HuH-7.5 (cell line): ENCODE data around the gene TNFSF13B.
"Not testable (repeated sequence)": the region's sequence is repeated elsewhere in the genome, so short reads cannot be mapped to it uniquely, and the experiment has no call there.

Experiments
- DNase-seq: peaks from one replicate; pipeline ENCODE4 v3.0.0; 2011; ENCODE audit warnings: low spot score

The TNFSF13B gene, protein sequence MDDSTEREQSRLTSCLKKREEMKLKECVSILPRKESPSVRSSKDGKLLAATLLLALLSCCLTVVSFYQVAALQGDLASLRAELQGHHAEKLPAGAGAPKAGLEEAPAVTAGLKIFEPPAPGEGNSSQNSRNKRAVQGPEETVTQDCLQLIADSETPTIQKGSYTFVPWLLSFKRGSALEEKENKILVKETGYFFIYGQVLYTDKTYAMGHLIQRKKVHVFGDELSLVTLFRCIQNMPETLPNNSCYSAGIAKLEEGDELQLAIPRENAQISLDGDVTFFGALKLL

DNA sequence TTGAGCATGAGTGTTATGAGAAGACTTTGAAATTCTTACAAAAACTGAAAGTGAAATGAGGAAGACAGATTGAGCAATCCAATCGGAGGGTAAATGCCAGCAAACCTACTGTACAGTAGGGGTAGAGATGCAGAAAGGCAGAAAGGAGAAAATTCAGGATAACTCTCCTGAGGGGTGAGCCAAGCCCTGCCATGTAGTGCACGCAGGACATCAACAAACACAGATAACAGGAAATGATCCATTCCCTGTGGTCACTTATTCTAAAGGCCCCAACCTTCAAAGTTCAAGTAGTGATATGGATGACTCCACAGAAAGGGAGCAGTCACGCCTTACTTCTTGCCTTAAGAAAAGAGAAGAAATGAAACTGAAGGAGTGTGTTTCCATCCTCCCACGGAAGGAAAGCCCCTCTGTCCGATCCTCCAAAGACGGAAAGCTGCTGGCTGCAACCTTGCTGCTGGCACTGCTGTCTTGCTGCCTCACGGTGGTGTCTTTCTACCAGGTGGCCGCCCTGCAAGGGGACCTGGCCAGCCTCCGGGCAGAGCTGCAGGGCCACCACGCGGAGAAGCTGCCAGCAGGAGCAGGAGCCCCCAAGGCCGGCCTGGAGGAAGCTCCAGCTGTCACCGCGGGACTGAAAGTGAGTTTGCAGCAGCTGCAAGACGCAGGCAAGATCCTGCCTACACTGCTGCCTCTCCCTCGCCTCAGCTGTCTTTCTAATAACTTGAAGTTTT, at the start of gene TNFSF13B:
Gene TNFSF13B (plus strand): TSS at position 118 of the 728 bp plus-strand sequence. CDS start 178 bp downstream, at position 296.
- no peak for DNase-seq

DNA sequence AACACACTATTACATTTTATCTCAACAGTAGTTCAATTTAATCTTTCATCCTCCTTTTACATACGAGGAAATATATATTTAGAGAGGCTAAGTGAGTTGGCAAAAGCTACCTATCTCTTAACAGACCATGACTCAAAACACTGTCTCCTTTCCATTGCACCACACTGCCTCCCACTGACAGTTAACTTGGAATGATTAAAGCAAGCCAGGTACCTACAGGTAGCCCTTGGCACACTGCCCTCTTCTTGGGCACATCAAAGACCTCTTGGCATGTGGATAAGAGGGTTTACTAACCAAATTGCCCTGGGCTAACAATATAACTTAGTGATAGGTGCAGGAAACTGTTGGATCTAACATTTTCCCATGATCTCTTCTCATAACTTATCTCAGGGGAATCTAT, 49.5 kb upstream of the TNFSF13B start:
- DNase-seq, result no peak

DNA sequence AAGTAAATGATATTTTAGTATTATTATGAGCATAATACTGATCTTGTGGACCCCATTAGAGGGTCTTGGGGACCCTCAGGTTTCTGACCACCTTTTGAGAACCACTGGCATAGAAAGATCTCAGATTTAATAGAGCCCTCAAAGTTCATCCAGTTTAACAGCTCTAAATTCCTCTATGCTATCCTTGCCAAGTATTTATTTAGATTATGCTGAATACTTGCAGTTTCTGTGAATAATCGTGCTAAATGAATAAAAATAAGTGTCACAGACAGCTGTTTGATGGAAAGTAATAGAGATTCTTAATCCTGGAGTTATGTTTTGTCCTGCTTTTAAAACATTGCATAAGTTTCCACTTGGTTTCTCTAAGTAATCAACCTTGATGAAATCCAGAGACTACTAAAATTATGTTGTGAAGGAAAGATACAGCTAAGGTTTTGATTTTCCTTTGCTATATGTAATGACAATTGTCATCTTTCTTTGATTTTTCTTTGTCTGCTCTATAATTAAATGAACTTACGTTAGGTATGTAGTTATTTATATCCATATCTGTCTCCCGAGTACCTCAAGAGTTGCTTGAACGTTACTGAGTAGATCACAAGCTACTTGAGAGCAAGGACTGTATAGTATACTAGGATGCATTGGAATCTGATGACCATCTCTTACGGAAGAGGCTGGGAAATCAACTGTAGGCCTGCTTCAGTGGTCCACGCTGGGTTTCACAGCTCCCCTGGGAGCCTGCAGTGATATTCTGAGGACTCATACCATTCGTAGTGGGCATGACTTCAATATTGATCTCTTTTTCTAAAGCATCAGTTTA, 45.6 kb upstream of the TNFSF13B start:
- DNase-seq, result no peak

DNA sequence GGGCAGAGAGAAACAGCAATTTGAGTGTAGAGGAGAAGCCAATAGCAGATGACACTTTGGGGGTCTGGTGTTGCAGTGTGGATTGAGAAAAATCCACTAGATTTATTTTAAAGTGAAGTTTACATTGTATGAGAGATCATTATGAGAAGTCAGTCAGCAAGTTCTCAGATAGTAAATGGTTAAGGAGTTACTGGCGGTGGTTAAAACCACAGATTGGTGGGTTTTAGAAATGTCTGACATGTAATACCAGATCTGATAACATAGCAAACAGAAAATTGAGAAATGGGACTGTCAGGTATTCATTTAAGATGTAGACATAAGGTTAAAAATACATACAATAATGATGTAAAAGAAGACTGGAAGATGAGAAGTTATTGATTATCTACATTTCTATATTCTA, 44.1 kb upstream of the TNFSF13B start:
- DNase-seq, result no peak

DNA sequence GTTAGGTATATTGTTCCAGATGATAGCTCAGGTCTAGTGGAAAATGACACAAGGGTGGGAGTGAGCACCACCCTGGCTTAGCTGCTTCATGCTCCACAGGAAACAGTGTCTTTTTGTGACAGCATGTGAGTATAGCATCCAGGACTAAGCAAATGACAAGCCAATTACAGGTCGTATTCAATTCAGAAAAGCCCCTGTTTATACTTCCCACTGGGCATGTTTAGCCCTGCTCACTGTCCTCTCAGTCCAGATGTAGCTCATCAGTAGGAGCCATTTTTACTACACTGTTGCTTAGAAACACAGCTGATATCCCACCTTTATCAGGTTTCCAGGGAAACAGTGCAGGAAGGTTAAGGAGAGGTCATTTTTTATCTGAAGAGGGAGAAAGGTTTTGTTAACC, 43.3 kb upstream of the TNFSF13B start:
- DNase-seq, result no peak

DNA sequence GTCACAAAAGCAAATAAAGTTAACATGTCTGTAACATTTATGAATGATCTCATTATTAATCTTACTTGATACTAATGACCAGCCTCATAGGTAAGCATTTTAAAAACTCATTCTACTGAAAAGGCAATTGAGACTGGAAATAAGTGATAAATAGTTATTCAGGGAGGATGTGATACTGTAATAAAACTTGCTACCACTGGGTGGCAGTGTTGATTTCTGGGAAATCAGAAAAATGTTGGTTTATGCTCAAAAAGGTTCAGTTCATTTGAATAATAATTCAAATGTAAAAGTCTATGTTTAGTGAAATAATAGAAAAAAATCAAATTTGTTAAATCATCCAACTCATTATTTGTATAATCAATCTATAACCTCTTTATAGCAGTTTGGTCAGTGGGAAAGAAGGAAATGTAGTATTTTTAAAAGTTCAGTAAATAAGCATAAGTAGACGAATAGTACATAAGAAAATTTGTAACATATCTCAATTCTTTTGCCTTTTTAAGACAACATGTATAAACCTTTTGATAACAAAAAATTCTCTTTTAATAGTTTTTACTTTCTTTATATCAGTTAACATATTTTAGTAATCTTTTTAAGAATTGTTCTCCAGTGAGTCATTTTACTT, 41.8 kb upstream of the TNFSF13B start:
- DNase-seq, result no peak

DNA sequence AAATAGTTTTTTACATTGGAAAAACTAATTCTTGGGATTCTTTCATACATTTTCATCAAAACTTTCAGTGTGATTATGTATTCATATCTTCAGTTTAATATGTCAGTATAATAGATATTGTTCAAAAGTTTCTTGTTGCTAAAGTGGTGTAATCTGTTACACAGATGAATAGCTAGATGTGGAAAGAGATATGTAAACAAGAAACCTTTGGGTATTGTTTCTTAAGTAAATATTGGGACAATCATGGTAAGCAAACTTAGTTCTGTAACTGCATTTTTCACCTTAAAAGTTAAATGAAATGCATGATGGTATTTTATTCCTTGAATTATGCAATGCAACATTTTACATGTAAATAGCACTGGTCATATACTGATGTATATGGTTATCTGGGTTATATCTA, 39.1 kb upstream of the TNFSF13B start:
- DNase-seq, result no peak

DNA sequence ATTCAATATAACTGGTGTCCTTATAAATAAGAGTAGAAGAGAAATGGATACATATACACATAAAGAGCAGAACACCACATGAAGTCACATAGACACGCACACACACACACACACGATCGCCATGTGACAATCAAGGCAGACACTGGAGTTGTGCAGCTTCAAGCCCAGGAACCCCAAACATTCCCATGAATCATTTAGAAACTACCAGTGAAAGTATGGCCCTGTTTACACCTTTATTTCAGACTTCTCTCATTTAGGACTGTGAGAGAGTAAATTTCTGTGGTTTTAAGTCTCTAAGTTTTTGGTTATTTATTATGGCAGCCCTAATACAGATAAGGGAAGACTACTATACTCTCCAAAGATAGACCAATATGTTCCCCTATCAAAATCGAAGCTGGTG, 20.4 kb upstream of the TNFSF13B start:
- no peak for DNase-seq

DNA sequence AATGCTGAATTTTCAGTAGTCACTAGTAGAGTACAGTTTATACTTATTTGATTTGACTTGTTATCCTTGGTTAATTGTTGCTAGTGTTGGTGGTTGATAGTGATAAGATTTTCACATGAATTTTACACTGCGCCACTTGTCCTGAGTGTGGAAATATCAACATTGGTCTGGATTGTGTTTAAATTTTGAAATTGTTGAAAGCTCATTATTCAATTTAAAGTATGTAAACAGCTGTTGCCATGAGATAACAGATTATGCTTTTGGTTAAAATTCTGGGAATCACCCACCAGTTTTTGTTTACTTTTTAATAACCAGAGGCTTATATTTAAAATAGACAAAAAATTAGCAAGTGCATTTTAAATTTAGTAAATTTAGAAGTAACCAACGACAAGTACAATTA, 12.3 kb upstream of the TNFSF13B start:
- DNase-seq, result no peak

DNA sequence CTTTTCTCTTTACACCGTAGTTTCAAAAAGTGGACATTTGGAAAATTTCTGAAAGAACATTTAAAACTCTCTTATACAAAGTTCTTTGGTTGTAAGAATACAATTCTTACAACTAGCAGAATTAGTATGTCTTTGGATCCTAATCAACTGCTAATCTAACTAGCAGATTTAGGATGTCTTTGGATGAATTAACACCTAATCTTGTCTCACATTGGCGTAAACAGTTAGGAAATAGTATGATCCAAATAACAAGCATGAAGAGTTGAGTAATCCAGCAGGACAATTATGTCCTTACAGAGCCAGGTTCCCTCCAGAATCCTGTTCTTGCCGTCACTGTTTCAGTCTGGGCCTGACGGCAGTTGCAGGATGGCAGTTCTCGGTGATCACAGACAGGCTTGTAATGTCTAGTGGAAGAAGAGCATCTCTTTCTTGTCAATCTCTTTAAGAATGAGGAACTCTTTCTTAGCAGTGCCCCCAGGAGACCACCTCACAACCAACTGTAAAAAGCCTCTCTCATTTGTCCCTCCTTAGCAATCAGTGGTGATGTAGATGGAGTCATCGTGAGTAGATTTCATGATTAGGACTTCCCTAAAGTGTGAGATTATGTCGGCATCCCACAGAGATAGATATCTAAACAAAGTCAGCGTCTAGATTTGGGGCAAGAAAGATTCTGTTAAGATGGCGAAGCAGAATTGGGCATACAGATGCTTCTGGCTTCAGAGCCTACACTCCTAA, 5.7 kb upstream of the TNFSF13B start:
- DNase-seq, result no peak

DNA sequence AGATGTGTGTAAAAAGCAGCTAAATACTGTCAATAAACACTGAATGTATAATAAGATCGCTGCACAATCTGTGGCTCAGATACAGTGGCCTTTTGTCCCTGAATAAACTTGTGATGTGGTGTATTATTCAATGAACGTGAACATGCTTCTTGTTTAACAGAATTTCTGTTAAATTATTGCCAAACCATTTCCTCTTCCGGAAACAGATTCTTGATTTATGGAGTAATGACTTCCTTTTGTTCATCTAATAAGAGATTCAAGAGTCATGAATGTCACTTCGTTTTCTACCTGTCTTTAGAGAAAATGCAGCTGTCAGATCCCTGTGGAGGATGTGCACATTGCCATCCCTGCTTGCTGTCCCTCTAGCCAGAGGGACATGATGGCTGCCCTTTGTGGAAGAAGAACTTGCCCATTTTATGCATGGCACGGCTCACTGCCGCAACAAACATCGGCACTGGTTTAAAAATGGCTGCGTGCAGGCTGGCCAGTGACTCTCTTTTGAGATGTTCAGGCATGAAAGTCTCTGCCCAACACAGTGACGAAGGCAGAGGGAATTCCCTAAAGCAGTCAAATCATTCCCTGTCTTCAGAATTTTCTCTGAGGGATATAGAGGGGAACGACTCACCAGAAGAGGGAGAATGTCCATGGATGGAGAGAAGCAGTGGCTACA, 3.1 kb upstream of the TNFSF13B start:
- no peak for DNase-seq

DNA sequence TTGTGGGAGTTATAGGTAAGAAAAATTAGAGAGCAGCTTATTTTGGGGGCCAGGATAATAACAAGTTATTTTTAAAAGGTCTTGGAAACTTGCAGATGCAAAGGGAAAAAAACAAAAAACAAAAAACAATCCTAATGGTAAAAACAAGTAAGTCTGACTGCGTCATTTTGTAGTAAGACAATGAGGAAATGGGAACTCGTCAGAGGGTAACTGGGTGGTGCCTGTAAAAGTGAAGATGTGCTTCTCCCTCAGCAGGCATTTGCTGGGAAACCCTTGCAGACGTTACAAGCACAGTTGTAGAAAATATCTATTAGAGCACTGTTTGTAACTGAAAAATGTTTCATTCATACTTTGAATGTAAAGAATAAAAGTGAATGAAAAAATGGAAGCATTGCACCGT, 2.2 kb upstream of the TNFSF13B start:
- no peak for DNase-seq

DNA sequence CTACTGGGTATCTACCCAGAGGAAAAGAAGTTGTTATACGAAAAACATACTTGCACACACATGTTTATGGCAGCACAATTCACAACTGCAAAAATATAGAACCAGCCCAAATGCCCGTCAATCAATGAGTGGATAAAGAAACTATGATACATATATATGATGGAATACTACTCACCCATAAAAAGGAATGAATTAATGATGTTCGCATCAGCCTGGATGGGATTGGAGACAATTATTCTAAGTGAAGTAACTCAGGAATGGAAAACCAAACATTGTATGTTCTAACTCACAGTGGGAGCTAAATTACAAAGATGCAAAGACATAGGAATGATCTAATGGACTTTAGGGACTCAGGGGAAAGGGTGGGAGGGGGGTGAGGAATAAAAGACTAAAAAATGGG, 1.7 kb upstream of the TNFSF13B start:
- not testable (repeated sequence) for DNase-seq

DNA sequence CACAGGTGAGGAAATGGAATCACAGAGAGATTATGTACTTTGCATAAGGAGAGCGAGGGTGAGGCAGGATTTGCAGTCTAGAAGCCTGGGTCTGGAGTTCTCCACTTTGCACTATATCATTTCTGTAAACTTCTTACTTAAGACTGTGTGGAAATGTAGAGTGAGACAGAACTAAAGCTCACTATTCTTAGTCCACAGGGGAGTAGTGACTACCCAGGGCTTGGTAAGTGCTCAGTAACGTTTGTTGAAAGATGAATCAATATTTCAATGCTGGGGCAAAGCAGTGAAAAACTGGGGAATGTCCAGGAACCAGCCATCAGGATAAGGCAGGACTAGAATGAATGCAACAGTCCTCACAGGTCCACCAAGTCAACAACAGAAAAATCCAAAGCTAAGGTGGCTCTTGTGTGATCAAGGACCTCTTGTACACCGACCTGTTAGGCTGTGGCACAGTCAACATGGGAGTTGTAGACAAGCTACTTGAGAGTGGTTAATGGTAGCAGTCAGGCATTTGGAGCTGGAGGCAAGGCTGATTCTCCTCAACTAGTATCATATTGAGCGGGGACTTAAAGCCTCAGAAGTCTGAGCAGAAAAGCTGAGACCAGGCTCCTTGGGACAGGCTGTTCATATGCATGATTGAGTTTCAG, 929 bp upstream of the TNFSF13B start:
- no peak for DNase-seq

DNA sequence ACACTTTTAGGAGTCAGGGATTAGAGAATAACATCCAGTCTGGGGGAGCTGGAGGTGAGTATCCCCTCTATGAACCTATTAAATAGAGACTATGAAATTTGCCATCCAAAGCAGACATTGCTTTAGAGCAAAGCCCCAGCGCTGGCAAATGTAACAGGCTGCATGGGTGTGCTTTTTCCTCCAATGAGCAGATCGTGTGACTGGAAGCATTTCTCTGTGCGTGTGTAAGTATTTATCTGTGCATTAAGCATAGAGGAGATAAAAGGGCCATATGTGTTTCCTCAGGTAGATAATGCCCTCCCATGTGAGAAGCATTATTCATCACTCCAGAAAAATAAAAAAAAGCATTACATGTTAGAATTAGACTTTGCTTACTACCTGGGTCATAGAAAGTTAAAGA, 924 bp downstream of the TNFSF13B start:
- no peak for DNase-seq

DNA sequence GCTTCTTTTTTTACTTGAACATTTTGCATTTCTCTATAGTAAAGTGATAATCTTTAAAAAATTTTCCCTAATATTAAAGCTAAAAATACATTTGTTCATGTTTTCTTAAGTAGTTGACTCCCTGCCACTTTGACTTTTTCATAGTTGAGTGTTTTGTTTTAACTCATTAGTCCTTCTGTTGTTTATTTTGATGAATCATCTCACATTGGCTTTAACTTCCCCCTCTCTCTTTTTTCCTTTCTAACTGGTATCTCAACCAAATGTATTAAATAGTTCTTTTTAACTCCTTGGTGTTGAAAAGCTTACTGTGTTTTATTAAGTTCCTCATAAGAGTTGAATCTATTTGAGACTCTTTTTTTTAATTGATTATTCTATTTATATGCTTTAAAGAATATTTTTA, 2.8 kb downstream of the TNFSF13B start:
- no peak for DNase-seq

DNA sequence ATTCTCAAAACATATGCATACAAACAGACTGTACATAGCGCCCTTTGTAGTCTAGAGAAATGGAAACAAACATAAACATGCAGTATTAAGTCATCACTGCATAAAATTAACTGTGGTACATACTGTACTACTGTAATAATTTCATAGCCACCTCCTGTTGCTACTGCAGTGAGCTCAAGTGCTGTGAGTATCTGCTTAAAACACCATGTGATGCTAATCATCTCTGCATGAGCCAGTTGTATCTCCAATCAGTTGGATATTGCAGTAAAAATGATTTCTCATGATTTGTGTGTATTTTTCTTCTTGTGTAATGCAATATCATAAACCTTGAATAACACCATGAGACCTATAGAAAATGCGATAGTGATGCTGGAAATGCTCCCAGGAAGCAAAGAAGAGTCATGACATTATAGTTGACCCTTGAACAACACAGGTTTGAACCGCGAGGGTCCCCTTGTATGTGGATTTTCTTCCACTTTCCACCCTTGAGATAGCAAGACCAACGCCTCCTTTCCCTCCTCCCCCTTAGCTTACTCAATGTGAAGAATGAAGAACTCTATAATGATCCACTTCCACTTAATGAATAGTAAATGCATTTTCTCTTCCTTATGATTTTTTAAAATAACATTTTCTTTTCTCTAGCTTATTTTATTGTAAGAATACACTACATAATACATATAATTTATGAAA, 4.1 kb downstream of the TNFSF13B start:
- DNase-seq, result no peak

DNA sequence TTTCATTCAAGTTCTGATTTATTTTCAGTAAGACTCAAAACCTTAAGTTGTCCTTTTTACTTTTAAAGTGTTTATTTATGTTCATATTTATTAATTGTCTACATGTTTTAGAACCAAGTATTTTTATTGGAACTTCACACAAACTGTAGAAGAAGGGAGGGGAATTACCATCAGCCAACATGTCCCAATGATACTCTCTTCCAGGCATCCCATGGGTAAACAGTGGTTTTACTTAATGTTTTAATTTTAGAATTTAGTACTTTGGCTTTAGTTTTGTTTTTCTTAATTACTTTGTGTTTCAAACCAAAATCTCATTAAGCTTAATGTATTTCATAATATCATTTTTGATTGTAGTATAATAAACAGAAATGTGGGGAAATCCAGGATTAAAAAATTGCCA, 5.2 kb downstream of the TNFSF13B start:
- no peak for DNase-seq

DNA sequence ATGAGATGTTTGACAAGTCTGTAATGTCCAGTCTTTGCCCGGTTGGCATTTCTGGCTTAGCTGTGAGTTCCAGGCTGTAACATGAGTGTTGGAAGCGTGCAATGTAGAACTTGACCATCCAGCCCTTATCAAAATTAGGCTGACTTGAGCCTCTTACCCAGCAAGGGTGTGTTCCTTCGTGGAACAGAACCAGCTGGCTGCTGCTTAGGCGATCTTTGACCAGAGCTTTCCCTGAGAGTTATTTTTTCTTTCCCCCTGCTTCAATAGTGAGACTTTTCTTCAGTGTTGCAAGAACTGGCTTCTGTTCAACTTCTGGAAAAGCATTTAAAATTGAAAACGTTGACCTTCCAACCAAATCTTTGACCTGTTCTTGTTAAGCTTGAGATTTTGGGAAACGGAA, 6.5 kb downstream of the TNFSF13B start:
- no peak for DNase-seq

DNA sequence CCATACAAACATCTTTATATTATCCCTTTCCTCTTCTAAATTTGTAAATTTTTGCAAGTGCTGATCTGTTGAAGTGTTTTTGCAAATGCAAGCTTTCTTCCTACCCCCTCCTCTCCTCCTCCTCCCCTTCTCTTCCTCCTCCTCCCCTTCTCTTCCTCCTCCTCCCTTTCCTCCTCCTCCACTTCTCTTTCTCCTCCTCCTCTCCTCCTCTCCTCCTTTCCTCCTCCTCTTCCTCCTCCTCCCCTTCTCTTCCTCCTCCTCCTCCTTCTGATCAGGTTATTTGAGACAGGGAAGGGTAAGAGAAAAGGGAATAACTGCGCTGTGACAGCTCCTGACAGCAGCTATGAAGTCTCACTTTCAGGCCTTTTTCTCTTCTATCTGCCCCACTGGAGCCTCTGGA, 8.9 kb downstream of the TNFSF13B start:
- DNase-seq, result no peak
